Common myeloid progenitor, CD34-positive (primary cell): ENCODE data around the gene CD40.

Experiments used
- CTCF ChIA-PET: fragments of 350-600 bp; sonication (Branson Sonifier 250); formaldehyde crosslinking; loops from one replicate; lab custom pipeline; 2021; ENCODE audit warnings: antibody characterized with exemption; lab: Charles Lee
- POLR2A ChIA-PET: fragments of 350-600 bp; sonication (Branson Sonifier 250); formaldehyde crosslinking; loops from one replicate; lab custom pipeline; 2021; ENCODE audit warnings: antibody characterized with exemption; lab: Charles Lee
- DNase-seq, 3 donors: peaks; one replicate each; pipeline versions ENCODE4 v3.0.0 to v3.0.0-alpha.2; 2013
- H3K27ac ChIP-seq, 2 experiments: 1 replicate in 1 of 2; 2 replicates in 1 of 2; pipeline ENCODE4 v1.7.0; 2013; ENCODE audit warnings: inconsistent platforms in 2 of 2, low read length in 2 of 2, mild to moderate bottlenecking in 2 of 2, low read depth in 1 of 2, moderate library complexity in 1 of 2; ENCODE audit not compliant: severe bottlenecking in 2 of 2, insufficient read depth in 1 of 2, poor library complexity in 1 of 2
- H3K27me3 ChIP-seq, 5 experiments: replicated peaks in 2 of 5; 1 replicate in 3 of 5; 2 replicates in 2 of 5; pipeline versions ENCODE4 v1.6.1 to v1.7.0; 2013; ENCODE audit warnings: low read length in 4 of 5, mild to moderate bottlenecking in 2 of 5, moderate library complexity in 2 of 5, inconsistent platforms in 1 of 5; ENCODE audit not compliant: insufficient read depth in 5 of 5, control insufficient read depth in 4 of 5
- H3K36me3 ChIP-seq, 4 experiments: 1 replicate in 2 of 4; 2 replicates in 2 of 4; pipeline versions ENCODE4 v1.6.1 to v1.7.0; 2013; ENCODE audit warnings: low read length in 3 of 4, control low read depth in 1 of 4, mild to moderate bottlenecking in 1 of 4; ENCODE audit not compliant: control insufficient read depth in 4 of 4, insufficient read depth in 4 of 4
- H3K4me1 ChIP-seq, 4 experiments: 1 replicate in 3 of 4; 2 replicates in 1 of 4; pipeline versions ENCODE4 v1.6.1 to v1.7.1; 2013; ENCODE audit warnings: low read length in 3 of 4, mild to moderate bottlenecking in 3 of 4, control low read depth in 1 of 4, inconsistent platforms in 1 of 4, moderate library complexity in 1 of 4; ENCODE audit not compliant: control insufficient read depth in 4 of 4, insufficient read depth in 4 of 4; ENCODE audit errors: control extremely low read depth in 1 of 4
- H3K4me3 ChIP-seq, 7 experiments: 1 replicate in 4 of 7; 2 replicates in 3 of 7; pipeline versions ENCODE4 v1.5.1 to v1.7.0; 2013; ENCODE audit warnings: mild to moderate bottlenecking in 7 of 7, low read length in 6 of 7, moderate library complexity in 6 of 7, inconsistent platforms in 2 of 7, low read depth in 2 of 7, control low read depth in 1 of 7; ENCODE audit not compliant: insufficient read depth in 4 of 7, control insufficient read depth in 1 of 7; ENCODE audit errors: extremely low read depth in 1 of 7
- H3K9me3 ChIP-seq, 5 experiments: 1 replicate in 4 of 5; 2 replicates in 1 of 5; pipeline versions ENCODE4 v1.6.1 to v1.7.1; 2013; ENCODE audit warnings: low read length in 4 of 5, mild to moderate bottlenecking in 2 of 5, inconsistent platforms in 1 of 5, low read depth in 1 of 5, moderate library complexity in 1 of 5; ENCODE audit not compliant: control insufficient read depth in 4 of 5, insufficient read depth in 2 of 5; ENCODE audit errors: control extremely low read depth in 1 of 5
- WGBS: methylation state at CpG from one replicate; pipeline ENCODE4 v1.1.5; 2013; ENCODE audit not compliant: insufficient coverage; 5-methylcytosine and 5-hydroxymethylcytosine counted together

The CD40 gene

DNA sequence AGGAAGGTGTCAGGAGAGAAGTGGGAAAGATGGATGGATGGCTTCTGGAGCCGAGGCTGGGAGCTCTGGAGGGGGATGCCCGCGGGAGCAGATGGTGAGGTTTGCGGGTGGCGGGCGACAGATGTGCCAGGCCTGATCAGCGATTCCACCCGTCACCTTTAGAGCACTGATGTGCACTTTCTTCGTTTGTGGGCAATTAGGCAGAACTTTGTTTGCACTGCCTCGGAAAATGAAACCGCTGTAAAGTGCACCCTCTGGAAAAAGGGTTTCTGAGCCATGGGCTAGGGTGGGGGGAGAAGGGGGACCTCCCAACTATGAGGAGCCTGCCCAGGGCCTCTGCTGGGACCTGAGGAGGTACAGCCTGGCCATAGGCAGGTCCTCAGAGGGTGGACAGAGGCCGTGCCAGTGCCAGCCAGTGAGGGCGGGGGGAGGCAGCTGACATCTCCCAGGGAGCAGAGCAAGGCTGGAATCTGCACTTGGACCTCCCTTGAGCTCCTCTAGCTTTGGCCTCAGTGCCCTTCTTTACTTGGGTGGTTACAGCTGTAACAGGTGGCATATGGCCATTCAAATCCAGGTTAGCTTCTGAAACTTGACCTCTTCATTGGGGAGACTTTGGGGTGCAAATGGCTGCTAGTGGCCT lies 58.7 kb downstream of the CD40 start:
- H3K27ac ChIP-seq, result no peak overlapping the region
- CTCF ChIA-PET, result interaction anchor here (1.2 to 1.8 kb wide), 3 partner anchors 10 to 44 kb away, joined by 3 to 8 read pairs (median 4); no protein-coding TSS in a partner anchor
- POLR2A ChIA-PET, result no interaction called here

DNA sequence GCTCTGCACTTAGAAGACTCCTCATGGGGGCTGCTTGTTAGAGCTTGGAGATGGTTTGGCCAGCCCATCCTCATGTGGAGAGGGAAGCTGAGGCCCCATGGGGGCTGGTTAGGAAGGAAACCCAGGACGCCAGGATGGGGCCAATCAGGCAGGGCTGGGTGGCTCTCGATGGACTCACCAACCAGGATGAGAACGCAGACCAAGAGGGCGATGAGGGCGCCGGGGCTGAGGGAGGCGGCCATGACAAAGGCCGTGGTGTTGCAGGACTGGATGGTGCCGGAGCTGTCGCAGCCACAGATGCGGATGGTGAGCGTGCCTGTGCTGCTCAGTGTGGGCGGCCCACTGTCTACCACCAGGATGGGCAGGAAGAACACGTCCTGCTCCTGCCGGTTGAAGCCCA lies 59.7 kb downstream of the CD40 start:
- Histone ChIP-seq H3K4me1 (peaks cover 0 to 3% (median 0%) of the 10 kb centered on the region in 4 experiments), H3K4me3 (no peak overlapping the region), H3K27me3 (peaks cover 7 to 68% (median 25%) of the 10 kb centered on the region in 5 experiments), H3K27ac (no peak overlapping the region), H3K36me3 (no peaks in the 10 kb centered on the region), H3K9me3 (no peaks in the 10 kb centered on the region)
- POLR2A ChIA-PET, result no interaction called here
- CTCF ChIA-PET, result interaction anchor here (1.8 kb wide), 1 partner anchor 40 kb away, joined by 4 read pairs; no protein-coding TSS in a partner anchor
- no peak for DNase-seq
- WGBS, result 81% methylated on average over 15 of the region's 15 CpGs

More for the DNA sequence above, 58.7 kb downstream of the CD40 start:
- H3K4me3 ChIP-seq, result no peak overlapping the region
- DNase-seq, result no peak
- no peaks in the 10 kb centered on the region for H3K9me3 ChIP-seq
- peaks cover 7 to 77% (median 30%) of the 10 kb centered on the region in 5 experiments for H3K27me3 ChIP-seq
- 88% methylated on average over 12 of the region's 13 CpGs for WGBS
- H3K36me3 ChIP-seq, result no peaks in the 10 kb centered on the region
- H3K4me1 ChIP-seq, result peaks cover 0 to 3% (median 0%) of the 10 kb centered on the region in 4 experiments

DNA sequence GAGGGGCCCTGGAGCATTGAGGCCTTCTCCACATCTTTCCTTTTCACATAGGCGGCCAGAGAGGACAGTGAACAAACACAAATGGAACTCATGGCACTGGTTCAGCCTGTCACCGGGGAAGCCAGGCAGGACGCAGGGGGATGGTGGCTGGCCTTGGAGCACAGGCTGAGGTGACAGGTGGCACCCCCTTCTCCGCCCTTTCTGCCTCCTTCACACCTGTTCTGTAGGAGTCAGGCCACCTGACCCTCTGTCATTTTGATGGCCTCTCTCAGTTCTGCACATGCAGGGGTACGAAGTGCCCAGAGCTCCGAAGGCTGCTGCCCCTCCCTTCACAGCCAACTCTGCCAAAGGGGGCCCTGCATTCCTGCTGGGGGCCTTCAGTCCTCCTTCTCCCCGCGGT lies 60.8 kb downstream of the CD40 start:
- peaks cover 2 to 57% (median 20%) of the 10 kb centered on the region in 5 experiments for H3K27me3 ChIP-seq
- ChIA-PET POLR2A (no interaction called here), CTCF (interaction anchor here (1.3 to 1.8 kb wide), 2 partner anchors 41 to 164 kb away, joined by 3 to 4 read pairs; no protein-coding TSS in a partner anchor)

More for the DNA sequence above, 60.8 kb downstream of the CD40 start:
- DNase-seq, result no peak
- H3K4me1 ChIP-seq, result peaks cover 0 to 3% (median 0%) of the 10 kb centered on the region in 4 experiments
- 91% methylated on average over 6 of the region's 8 CpGs for WGBS
- no peaks in the 10 kb centered on the region for H3K9me3 ChIP-seq
- H3K36me3 ChIP-seq, result no peaks in the 10 kb centered on the region
- H3K27ac ChIP-seq, result no peak overlapping the region
- no peak overlapping the region for H3K4me3 ChIP-seq
